ENCODE measurements around the gene MCCC1. TPM values are rescaled to one million over a fixed set of nuclear protein-coding genes. Genes with fewer than 3 reads are reported as not detected.
A peak's percentile ranks its signal among the peaks of the same experiment; 100 is the strongest.

The MCCC1 gene
- total RNA-seq, 1 donor from 2014 or later, result 32.2 TPM

GRCh38 chr3:183031826-183032225 lies 67.5 kb downstream of the MCCC1 start:
- no peak for DNase-seq (ENCODE audit: low spot score, unreplicated experiment)
- Mint-ChIP-seq H3K4me3 (ENCODE audit: low read depth) (no peak overlapping the region), H3K4me1 (ENCODE audit: low read depth) (no peaks in the 10 kb centered on the region), H3K9me3 (ENCODE audit: low read depth) (peaks cover 7% of the 10 kb centered on the region), H3K36me3 (ENCODE audit: insufficient read depth) (peaks cover 46% of the 10 kb centered on the region), H3K27me3 (no peaks in the 10 kb centered on the region), H3K27ac (no peak overlapping the region)
- TF ChIP-seq CTCF (IDR thresholded peaks at IDR 0.05; ENCODE audit: unreplicated experiment), result no peak

GRCh38 chr3:183028416-183028815 lies 70.9 kb downstream of the MCCC1 start:
- Mint-ChIP-seq H3K9me3 (ENCODE audit: low read depth) (peaks cover 7% of the 10 kb centered on the region), H3K36me3 (ENCODE audit: insufficient read depth) (peaks cover 38% of the 10 kb centered on the region), H3K4me1 (ENCODE audit: low read depth) (no peaks in the 10 kb centered on the region), H3K4me3 (ENCODE audit: low read depth) (no peak overlapping the region), H3K27me3 (no peaks in the 10 kb centered on the region), H3K27ac (no peak overlapping the region)
- no peak for TF ChIP-seq CTCF (IDR thresholded peaks at IDR 0.05; ENCODE audit: unreplicated experiment)
- no peak for DNase-seq (ENCODE audit: low spot score, unreplicated experiment)

GRCh38 chr3:183027276-183027675 lies 72.0 kb downstream of the MCCC1 start:
- Mint-ChIP-seq H3K4me3 (ENCODE audit: low read depth) (no peak overlapping the region), H3K36me3 (ENCODE audit: insufficient read depth) (peaks cover 36% of the 10 kb centered on the region), H3K4me1 (ENCODE audit: low read depth) (no peaks in the 10 kb centered on the region), H3K27me3 (no peaks in the 10 kb centered on the region), H3K9me3 (ENCODE audit: low read depth) (peaks cover 7% of the 10 kb centered on the region), H3K27ac (no peak overlapping the region)
- TF ChIP-seq CTCF (IDR thresholded peaks at IDR 0.05; ENCODE audit: unreplicated experiment), result no peak
- no peak for DNase-seq (ENCODE audit: low spot score, unreplicated experiment)

GRCh38 chr3:183022936-183023516 lies 76.3 kb downstream of the MCCC1 start:
- no peaks in the 10 kb centered on the region for H3K27me3 Mint-ChIP-seq
- H3K27ac Mint-ChIP-seq, result peak overlapping the region; percentile 67
- H3K9me3 Mint-ChIP-seq (ENCODE audit: low read depth), result no peaks in the 10 kb centered on the region
- H3K36me3 Mint-ChIP-seq (ENCODE audit: insufficient read depth), result peaks cover 24% of the 10 kb centered on the region
- no peak overlapping the region for H3K4me3 Mint-ChIP-seq (ENCODE audit: low read depth)
- TF ChIP-seq CTCF (IDR thresholded peaks at IDR 0.05; ENCODE audit: unreplicated experiment), result no peak
- DNase-seq (ENCODE audit: low spot score, unreplicated experiment), result no peak
- no peaks in the 10 kb centered on the region for H3K4me1 Mint-ChIP-seq (ENCODE audit: low read depth)

- Mint-ChIP-seq H3K4me3 (ENCODE audit: low read depth) (no peak overlapping the region), H3K36me3 (ENCODE audit: insufficient read depth) (peaks cover 24% of the 10 kb centered on the region), H3K27ac (no peak overlapping the region), H3K9me3 (ENCODE audit: low read depth) (no peaks in the 10 kb centered on the region), H3K4me1 (ENCODE audit: low read depth) (no peaks in the 10 kb centered on the region), H3K27me3 (no peaks in the 10 kb centered on the region)
- DNase-seq (ENCODE audit: low spot score, unreplicated experiment), result no peak
- TF ChIP-seq CTCF (IDR thresholded peaks at IDR 0.05; ENCODE audit: unreplicated experiment), result no peak
Observed at GRCh38 chr3:183018421-183019192, 80.7 kb downstream of the MCCC1 start.

Measured in progenitor cell of endocrine pancreas (in vitro differentiated cells).